Neural cell (in vitro differentiated cells): ENCODE results near the gene TNS3. TPM values are rescaled to one million over a fixed set of nuclear protein-coding genes. Genes with fewer than 3 reads are reported as not detected.

Experiments
- H2AFZ ChIP-seq: fragments of 200-600, 300-800 bp; sonication (generic), shearing (Covaris generic); 2 replicates; pipeline ENCODE4 v1.6.0; 2014; ENCODE audit warnings: low read depth, mild to moderate bottlenecking, antibody characterized with exemption, low read length, moderate library complexity
- H3F3A ChIP-seq: fragments of 200-600 bp; shearing (Covaris generic); 2 replicates; pipeline ENCODE4 v1.6.1; 2016; ENCODE audit warnings: mild to moderate bottlenecking, moderate library complexity, mixed read lengths, antibody characterized with exemption, low read length; ENCODE audit not compliant: insufficient read depth, poor library complexity, severe bottlenecking
- H3K27ac ChIP-seq: fragments of 200-600, 300-800 bp; sonication (generic), shearing (Covaris generic); 2 replicates; pipeline ENCODE4 v1.5.1; 2014; ENCODE audit warnings: mild to moderate bottlenecking, low read length, moderate library complexity
- H3K27me3 ChIP-seq: fragments of 300-800, 200-600 bp; sonication (generic), shearing (Covaris generic); 2 replicates; pipeline ENCODE4 v1.6.0; 2014; ENCODE audit warnings: mild to moderate bottlenecking, low read depth, low read length, moderate library complexity; ENCODE audit not compliant: insufficient read depth
- H3K36me3 ChIP-seq: fragments of 300-800, 200-600 bp; sonication (generic), shearing (Covaris generic); 2 replicates; pipeline ENCODE4 v1.5.1; 2014; ENCODE audit warnings: mild to moderate bottlenecking, antibody characterized with exemption, low read length, moderate library complexity; ENCODE audit not compliant: insufficient read depth
- H3K4me2 ChIP-seq: fragments of 300-800, 200-600 bp; sonication (generic), shearing (Covaris generic); 2 replicates; pipeline ENCODE4 v1.6.0; 2014; ENCODE audit warnings: mild to moderate bottlenecking, low read length
- H3K4me3 ChIP-seq: fragments of 300-800, 200-600 bp; sonication (generic), shearing (Covaris generic); 2 replicates; pipeline ENCODE4 v1.5.1; 2014; ENCODE audit warnings: mild to moderate bottlenecking, low read length, moderate library complexity
- H3K79me2 ChIP-seq: fragments of 200-600 bp; shearing (Covaris generic); replicated peaks from 2 replicates; pipeline ENCODE4 v1.6.0; 2014; ENCODE audit warnings: mild to moderate bottlenecking, low read length, moderate library complexity; ENCODE audit not compliant: insufficient read depth
- H3K9ac ChIP-seq: fragments of 300-800, 200-600 bp; sonication (generic), shearing (Covaris generic); 2 replicates; pipeline ENCODE4 v1.6.1; 2016; ENCODE audit warnings: mild to moderate bottlenecking, low read length, mixed read lengths
- H3K9me2 ChIP-seq: fragments of 200-600 bp; shearing (Covaris generic); 2 replicates; pipeline ENCODE4 v1.6.1; 2016; ENCODE audit warnings: mild to moderate bottlenecking, low read length, mixed read lengths; ENCODE audit not compliant: insufficient read depth
- H3K9me3 ChIP-seq: fragments of 200-600, 300-800 bp; sonication (generic), shearing (Covaris generic); 2 replicates; pipeline ENCODE4 v1.6.1; 2016; ENCODE audit warnings: mild to moderate bottlenecking, mixed run types, low read length, moderate library complexity, mixed read lengths
- H4K20me1 ChIP-seq: fragments of 200-600 bp; shearing (Covaris generic); 2 replicates; pipeline ENCODE4 v1.6.1; 2016; ENCODE audit warnings: mild to moderate bottlenecking, mixed run types; ENCODE audit not compliant: insufficient read depth
- CTCF ChIP-seq: fragments of 450-650 bp; IDR thresholded peaks from 2 replicates; pipeline ENCODE4 v1.5.1; 2014; ENCODE audit warnings: antibody characterized with exemption, mild to moderate bottlenecking, moderate library complexity; ENCODE audit not compliant: poor library complexity, severe bottlenecking
- EP300 ChIP-seq: fragments of 450-650 bp; conservative IDR thresholded peaks from 2 replicates; pipeline ENCODE4 v1.6.1; 2014; ENCODE audit warnings: antibody characterized with exemption, mild to moderate bottlenecking, moderate library complexity; ENCODE audit not compliant: poor library complexity, severe bottlenecking
- EZH2 ChIP-seq: fragments of 200-600, 300-800 bp; shearing (Covaris generic), sonication (generic); IDR thresholded peaks from 2 replicates; pipeline ENCODE4 v1.6.1; 2014; ENCODE audit warnings: antibody characterized with exemption, low read length, borderline replicate concordance, mild to moderate bottlenecking; ENCODE audit not compliant: insufficient read depth, poor library complexity, severe bottlenecking
- MXI1 ChIP-seq: fragments of 450-650 bp; conservative IDR thresholded peaks from 2 replicates; pipeline ENCODE4 v1.6.1; 2014; ENCODE audit warnings: antibody characterized with exemption, mild to moderate bottlenecking; ENCODE audit not compliant: poor library complexity, severe bottlenecking
- POLR2AphosphoS5 ChIP-seq: IDR thresholded peaks from 2 replicates; pipeline ENCODE4 v1.6.1; 2012
- RAD21 ChIP-seq: fragments of 450-650 bp; conservative IDR thresholded peaks from 2 replicates; pipeline ENCODE4 v1.6.1; 2014; ENCODE audit warnings: antibody characterized with exemption, mild to moderate bottlenecking, moderate library complexity
- REST ChIP-seq: IDR thresholded peaks from 2 replicates; pipeline ENCODE4 v1.6.1; 2012; ENCODE audit warnings: borderline replicate concordance
- SMC3 ChIP-seq: fragments of 450-650 bp; conservative IDR thresholded peaks from 2 replicates; pipeline ENCODE4 v1.6.1; 2014; ENCODE audit warnings: antibody characterized with exemption, mild to moderate bottlenecking, moderate library complexity; ENCODE audit not compliant: poor library complexity
- TAF1 ChIP-seq: IDR thresholded peaks from 2 replicates; pipeline ENCODE4 v1.6.1; 2012; ENCODE audit warnings: low read depth
- polyA plus RNA-seq: library from polyadenylated mRNA; depleted of rRNA; stranded (reverse); fragments of >200 nt; gene quantifications from 2 replicates; pipeline ENCODE4 v1.2.3, GENCODE V29; 2014

TNS3 gene
- polyA plus RNA-seq, 1 donor from 2014 or later = 0.58 TPM

- TF ChIP-seq SMC3 = no peak
- no peak for TF ChIP-seq POLR2AphosphoS5
- TF ChIP-seq MXI1 = no peak
- TF ChIP-seq EP300 = no peak
- TF ChIP-seq CTCF = no peak
- TF ChIP-seq REST = no peak
- no peak overlapping the region for H3K9ac ChIP-seq
- no peaks in the 10 kb centered on the region for H4K20me1 ChIP-seq
- no peak overlapping the region for H3K4me3 ChIP-seq
- no peaks in the 10 kb centered on the region for H3K9me2 ChIP-seq
- no peak overlapping the region for H2AFZ ChIP-seq
- H3K36me3 ChIP-seq = no peaks in the 10 kb centered on the region
- H3K27ac ChIP-seq = no peak overlapping the region
- H3K79me2 ChIP-seq = no peaks in the 10 kb centered on the region
- no peaks in the 10 kb centered on the region for H3K9me3 ChIP-seq
- no peaks in the 10 kb centered on the region for H3K27me3 ChIP-seq
- H3F3A ChIP-seq = no peaks in the 10 kb centered on the region
- no peak overlapping the region for H3K4me2 ChIP-seq
Measured at GRCh38 chr7:47411281-47411869, 170.5 kb downstream of the TNS3 start.

- H3K79me2 ChIP-seq = no peaks in the 10 kb centered on the region
- no peaks in the 10 kb centered on the region for H3K9me2 ChIP-seq
- no peak overlapping the region for H3K27ac ChIP-seq
- no peaks in the 10 kb centered on the region for H3K36me3 ChIP-seq
- no peaks in the 10 kb centered on the region for H3K9me3 ChIP-seq
- TF ChIP-seq EZH2 = no peak
- TF ChIP-seq CTCF = no peak
- no peak for TF ChIP-seq MXI1
- no peak for TF ChIP-seq POLR2AphosphoS5
- no peak for TF ChIP-seq EP300
- TF ChIP-seq SMC3 = no peak
- no peak for TF ChIP-seq REST
- no peak for TF ChIP-seq RAD21
- TF ChIP-seq TAF1 = no peak
- H2AFZ ChIP-seq = no peak overlapping the region
- no peak overlapping the region for H3K9ac ChIP-seq
- no peaks in the 10 kb centered on the region for H3F3A ChIP-seq
- no peak overlapping the region for H3K4me3 ChIP-seq
- no peaks in the 10 kb centered on the region for H3K27me3 ChIP-seq
- H3K4me2 ChIP-seq = no peak overlapping the region
- H4K20me1 ChIP-seq = no peaks in the 10 kb centered on the region
Measured at GRCh38 chr7:47408675-47409074, 173.2 kb downstream of the TNS3 start.
